Gastroesophageal sphincter (tissue), 3 donors: ENCODE results near the gene CIROP.

Experiments used
- CTCF ChIP-seq, 4 experiments: fragments of 200-600 bp in 2 of 4; fragments of 450-650 bp in 2 of 4; sonication (generic) in 1 of 4; IDR thresholded peaks; one replicate each; pipeline ENCODE4 v1.5.1; 2017 to 2019; ENCODE audit warnings: antibody characterized with exemption in 4 of 4, mild to moderate bottlenecking in 2 of 4, moderate library complexity in 2 of 4
- POLR2A ChIP-seq, 2 donors: fragments of 450-650 bp; IDR thresholded peaks; one replicate each; pipeline ENCODE4 v1.6.1; 2017; ENCODE audit warnings: antibody characterized with exemption in 2 of 2, mild to moderate bottlenecking in 2 of 2, moderate library complexity in 1 of 2

DNA sequence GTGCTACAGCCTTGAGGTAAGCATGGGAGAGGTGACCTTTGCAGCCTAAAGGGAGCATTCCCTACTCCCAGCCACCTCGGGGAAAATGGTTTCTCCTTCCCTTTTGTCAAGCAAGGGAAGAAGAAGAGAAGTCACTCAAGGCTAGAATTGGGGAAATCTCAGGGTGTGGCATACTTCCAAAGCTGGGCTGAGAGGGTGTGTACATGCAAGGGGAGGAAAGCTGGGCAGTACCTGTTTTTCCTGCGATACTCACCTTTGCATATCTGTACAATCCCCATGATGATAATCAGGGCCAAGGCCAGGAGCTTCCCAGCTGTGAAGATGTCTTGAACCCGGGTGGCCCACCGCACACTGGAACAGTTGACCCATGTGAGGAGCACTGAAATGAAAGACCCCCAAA, 38.0 kb upstream of the CIROP start:
- TF ChIP-seq POLR2A (IDR thresholded peaks at IDR 0.05), result no peak
- TF ChIP-seq CTCF (IDR thresholded peaks at IDR 0.05), result no peak
